Effector CD4-positive, alpha-beta T cell (primary cell): ENCODE measurements around the gene CGN.

ENCODE experiments used
- DNase-seq: peaks from one replicate; pipeline ENCODE4 v3.0.0-alpha.2; 2020
- total RNA-seq: gene quantifications from one replicate; lab custom pipeline; 2026; lab: John Stamatoyannopoulos, UW

The CGN gene
- 0.75 reads per million for total RNA-seq

- DNase-seq: peak; percentile 82
Observed at GRCh38 chr1:151510957-151511635, at the start of gene CGN. Gene CGN (plus strand): TSS chr1:151511387. CDS start chr1:151518520, 7,133 bp downstream.

- no peak for DNase-seq
Observed at GRCh38 chr1:151461694-151462093, 49.5 kb upstream of the CGN start.

- no peak for DNase-seq
Observed at GRCh38 chr1:151465026-151465425, 46.2 kb upstream of the CGN start.

- no peak for DNase-seq
Observed at GRCh38 chr1:151472856-151473731, 38.1 kb upstream of the CGN start.

- DNase-seq: no peak
Observed at GRCh38 chr1:151474745-151475144, 36.4 kb upstream of the CGN start.

GRCh38 chr1:151475175-151475574 is 36.0 kb upstream of the CGN start:
- DNase-seq: no peak

- DNase-seq: no peak
Observed at GRCh38 chr1:151476083-151476482, 35.1 kb upstream of the CGN start.

- DNase-seq: no peak
Observed at GRCh38 chr1:151477066-151477465, 34.1 kb upstream of the CGN start.

- DNase-seq: no peak
Observed at GRCh38 chr1:151478140-151478812, 32.9 kb upstream of the CGN start.

- no peak for DNase-seq
Observed at GRCh38 chr1:151478923-151479322, 32.3 kb upstream of the CGN start.

- DNase-seq: no peak
Observed at GRCh38 chr1:151479462-151479861, 31.7 kb upstream of the CGN start.

- DNase-seq: no peak
Observed at GRCh38 chr1:151482017-151482416, 29.2 kb upstream of the CGN start.

- no peak for DNase-seq
Observed at GRCh38 chr1:151485685-151486255, 25.4 kb upstream of the CGN start.

GRCh38 chr1:151486557-151486956 is 24.6 kb upstream of the CGN start:
- no peak for DNase-seq

- no peak for DNase-seq
Observed at GRCh38 chr1:151491641-151492040, 19.5 kb upstream of the CGN start.

GRCh38 chr1:151492120-151492519 is 19.1 kb upstream of the CGN start:
- no peak for DNase-seq

- no peak for DNase-seq
Observed at GRCh38 chr1:151493042-151493441, 18.1 kb upstream of the CGN start.

GRCh38 chr1:151494741-151495281 is 16.4 kb upstream of the CGN start:
- DNase-seq: no peak

GRCh38 chr1:151495316-151495715 is 15.9 kb upstream of the CGN start:
- no peak for DNase-seq

- DNase-seq: no peak
Observed at GRCh38 chr1:151499365-151499764, 11.8 kb upstream of the CGN start.

- DNase-seq: no peak
Observed at GRCh38 chr1:151499930-151500329, 11.3 kb upstream of the CGN start.

- no peak for DNase-seq
Observed at GRCh38 chr1:151501474-151501873, 9.7 kb upstream of the CGN start.
